Measurements from ENCODE around the gene CELF5.

CELF5 gene

DNA sequence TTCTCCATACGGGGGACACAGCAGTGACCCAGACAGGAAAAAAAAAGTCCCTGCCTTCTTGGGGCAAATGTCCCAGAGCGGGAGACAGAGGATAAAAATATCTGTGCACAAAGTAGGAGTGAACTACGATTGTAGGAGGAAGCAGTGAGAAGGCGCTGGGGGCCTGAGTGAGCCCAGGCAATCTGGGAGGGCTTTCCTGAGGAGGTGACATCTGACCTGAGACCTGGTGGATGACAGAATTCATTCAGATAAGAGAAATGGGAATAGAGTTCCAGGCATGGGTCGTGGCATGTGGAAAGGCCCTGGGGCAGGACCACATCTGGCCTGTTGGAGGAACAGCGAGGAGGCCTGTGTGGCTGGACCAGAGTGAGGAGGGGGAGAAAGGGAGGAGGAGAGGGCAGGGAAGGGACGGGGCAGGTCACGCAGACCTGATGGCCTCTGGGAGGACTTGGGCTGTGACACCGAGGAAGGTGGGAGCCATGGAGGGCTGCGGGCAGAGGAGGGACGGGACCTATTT lies 91.7 kb downstream of the CELF5 start:
- no peak overlapping the region for H3K27ac ChIP-seq
- no peak for TF ChIP-seq ZFX (IDR thresholded peaks at IDR 0.05; ENCODE audit: borderline replicate concordance)
- TF ChIP-seq, protein P1, sequence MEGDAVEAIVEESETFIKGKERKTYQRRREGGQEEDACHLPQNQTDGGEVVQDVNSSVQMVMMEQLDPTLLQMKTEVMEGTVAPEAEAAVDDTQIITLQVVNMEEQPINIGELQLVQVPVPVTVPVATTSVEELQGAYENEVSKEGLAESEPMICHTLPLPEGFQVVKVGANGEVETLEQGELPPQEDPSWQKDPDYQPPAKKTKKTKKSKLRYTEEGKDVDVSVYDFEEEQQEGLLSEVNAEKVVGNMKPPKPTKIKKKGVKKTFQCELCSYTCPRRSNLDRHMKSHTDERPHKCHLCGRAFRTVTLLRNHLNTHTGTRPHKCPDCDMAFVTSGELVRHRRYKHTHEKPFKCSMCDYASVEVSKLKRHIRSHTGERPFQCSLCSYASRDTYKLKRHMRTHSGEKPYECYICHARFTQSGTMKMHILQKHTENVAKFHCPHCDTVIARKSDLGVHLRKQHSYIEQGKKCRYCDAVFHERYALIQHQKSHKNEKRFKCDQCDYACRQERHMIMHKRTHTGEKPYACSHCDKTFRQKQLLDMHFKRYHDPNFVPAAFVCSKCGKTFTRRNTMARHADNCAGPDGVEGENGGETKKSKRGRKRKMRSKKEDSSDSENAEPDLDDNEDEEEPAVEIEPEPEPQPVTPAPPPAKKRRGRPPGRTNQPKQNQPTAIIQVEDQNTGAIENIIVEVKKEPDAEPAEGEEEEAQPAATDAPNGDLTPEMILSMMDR (IDR thresholded peaks at IDR 0.05): no peak

DNA sequence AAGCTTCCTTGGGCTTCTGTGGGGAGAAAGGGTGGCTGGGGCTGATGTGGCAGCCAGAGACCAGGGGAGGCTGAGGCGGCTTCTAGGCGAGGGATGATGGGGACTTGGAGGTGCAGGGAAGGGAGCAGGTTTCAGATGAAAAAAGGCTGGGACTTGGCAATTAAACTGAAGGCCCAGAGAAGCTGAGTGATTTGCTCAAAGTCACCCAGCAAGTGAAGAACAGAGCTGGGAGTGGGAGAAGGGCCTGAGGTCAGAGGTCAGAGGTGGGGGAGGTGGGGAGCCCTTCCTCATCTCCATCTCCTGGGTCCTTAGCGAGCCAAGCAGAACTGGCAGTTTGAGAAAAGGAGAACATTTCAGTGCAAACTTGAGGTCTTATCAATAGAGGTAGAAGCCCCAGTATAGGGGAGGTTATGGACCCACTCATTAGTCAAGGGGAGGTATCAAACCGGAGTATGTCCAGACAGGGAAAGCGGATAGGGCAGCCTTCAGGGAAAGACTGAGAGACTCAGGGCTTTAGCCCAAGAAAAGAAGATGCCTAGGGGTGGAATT lies 92.3 kb downstream of the CELF5 start:
- TF ChIP-seq, protein P1 (IDR thresholded peaks at IDR 0.05): no peak
- TF ChIP-seq ZFX (IDR thresholded peaks at IDR 0.05; ENCODE audit: borderline replicate concordance): no peak

DNA sequence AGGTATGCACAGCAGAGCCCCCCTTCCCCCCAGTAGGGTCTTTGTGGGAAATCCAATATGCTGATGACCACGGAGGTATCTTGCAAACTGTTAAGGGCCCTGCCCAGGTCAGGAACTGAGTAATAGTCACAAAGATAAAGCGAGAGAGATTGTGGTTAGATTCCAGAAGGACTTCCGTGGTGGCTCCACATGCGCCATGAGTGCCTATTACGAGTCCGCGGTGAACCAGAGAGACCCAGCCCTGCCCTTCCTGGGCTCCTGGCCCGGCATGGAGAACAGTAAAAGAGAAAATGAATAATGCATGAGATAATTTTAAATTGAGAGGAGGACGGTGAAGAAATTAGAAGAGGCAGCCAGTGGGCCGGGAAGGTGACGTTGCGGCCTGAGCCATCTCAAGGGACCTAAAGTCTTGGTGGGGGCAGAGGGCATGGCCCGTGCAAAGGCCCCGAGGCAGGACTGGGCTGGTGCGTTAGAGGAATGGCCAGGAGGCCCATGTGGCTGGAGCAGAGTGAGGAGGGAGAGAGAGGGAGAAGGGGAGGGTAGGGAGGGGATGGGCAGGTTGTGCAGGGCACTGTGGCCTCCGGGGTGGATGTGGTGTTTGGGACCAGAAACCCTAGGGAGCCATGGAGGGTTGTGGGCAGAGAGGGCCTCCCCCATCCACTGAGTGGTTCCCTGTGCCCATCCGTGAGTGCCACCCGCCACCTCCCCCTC lies 95.3 kb downstream of the CELF5 start:
- no peak for TF ChIP-seq ZFX (IDR thresholded peaks at IDR 0.05; ENCODE audit: borderline replicate concordance)
- TF ChIP-seq, protein P1 (IDR thresholded peaks at IDR 0.05): no peak
- no peak overlapping the region for H3K27ac ChIP-seq

More for the DNA sequence above, 92.3 kb downstream of the CELF5 start:
- no peak overlapping the region for H3K27ac ChIP-seq

DNA sequence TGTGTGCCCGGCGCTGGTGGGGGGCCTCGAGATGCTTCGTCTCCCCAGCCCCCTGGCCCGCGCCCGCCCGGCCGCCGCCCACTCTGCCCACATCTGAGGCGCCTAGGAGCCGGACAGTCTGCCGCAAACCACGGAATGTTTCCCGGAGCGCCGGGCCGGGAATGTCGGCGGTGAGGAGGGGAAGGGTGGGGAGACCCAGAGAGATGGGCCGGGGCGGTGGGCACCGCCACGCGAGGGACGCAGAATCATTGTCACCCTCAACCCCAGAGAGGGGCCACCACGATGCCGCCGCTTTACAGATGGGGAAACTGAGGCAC lies 95.9 kb downstream of the CELF5 start:
- no peak overlapping the region for H3K27ac ChIP-seq
- no peak for TF ChIP-seq ZFX (IDR thresholded peaks at IDR 0.05; ENCODE audit: borderline replicate concordance)
- TF ChIP-seq, protein P1 (IDR thresholded peaks at IDR 0.05): no peak

DNA sequence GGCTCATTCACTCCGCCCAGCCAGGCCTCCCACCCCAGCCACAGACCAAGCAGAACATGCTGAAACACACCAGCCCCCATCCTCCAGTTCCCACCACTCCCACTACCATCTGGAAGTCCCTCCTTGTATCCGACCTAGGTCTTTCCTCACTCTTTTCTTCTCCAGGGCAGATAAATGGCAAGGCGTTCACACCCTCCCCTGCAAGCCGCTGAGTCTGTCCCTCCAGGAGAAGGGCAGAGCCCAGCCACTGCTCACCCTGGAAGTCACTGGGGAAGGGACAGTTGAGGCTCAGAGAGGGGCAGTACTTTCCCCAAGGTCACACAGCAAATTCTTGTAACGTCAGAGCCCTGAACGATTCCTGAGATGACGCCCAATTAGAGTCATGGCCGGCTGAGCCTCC lies 96.4 kb downstream of the CELF5 start:
- H3K27ac ChIP-seq: no peak overlapping the region
- no peak for TF ChIP-seq ZFX (IDR thresholded peaks at IDR 0.05; ENCODE audit: borderline replicate concordance)
- TF ChIP-seq, protein P1 (IDR thresholded peaks at IDR 0.05): no peak

DNA sequence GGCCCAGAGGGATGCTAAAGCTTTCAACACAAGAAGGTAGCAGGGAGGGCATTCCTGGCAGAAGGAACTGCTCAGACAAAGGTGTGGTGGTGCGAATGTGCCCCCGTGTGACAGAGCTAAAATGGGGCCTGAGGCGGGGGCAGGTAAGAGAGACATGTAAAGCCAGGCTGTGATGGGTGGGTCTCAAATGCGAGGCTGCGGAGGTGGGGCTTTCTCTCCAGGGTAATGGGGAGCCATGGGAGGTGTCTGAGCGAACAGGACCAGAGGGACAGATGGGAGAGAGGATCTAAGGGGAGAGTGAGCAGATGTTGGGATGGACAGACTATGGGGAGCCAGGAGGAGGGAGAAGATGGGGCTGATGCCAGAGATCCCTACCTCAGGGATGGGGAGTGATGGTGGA lies 97.2 kb downstream of the CELF5 start:
- TF ChIP-seq, protein P1 (IDR thresholded peaks at IDR 0.05): no peak
- TF ChIP-seq ZFX (IDR thresholded peaks at IDR 0.05; ENCODE audit: borderline replicate concordance): no peak
- H3K27ac ChIP-seq: no peak overlapping the region

Measured in 22Rv1 (cell line).